Lung microvascular endothelial cell (primary cell): Measurements from ENCODE around the gene ZNF629. TPM values are rescaled to one million over a fixed set of nuclear protein-coding genes. Genes with fewer than 3 reads are reported as not detected.

Source experiments
- DNase-seq, 2 donors: peaks; one replicate each; pipeline versions ENCODE4 v3.0.0 to v3.0.0-alpha.2; 2010; ENCODE audit warnings: low read depth in 2 of 2
- total RNA-seq: library from RNA; depleted of rRNA; stranded (reverse); fragments of >200 nt; gene quantifications from 2 replicates; pipeline ENCODE4 v1.2.1, GENCODE V29; 2014

The ZNF629 gene
- total RNA-seq, 1 donor from 2014 or later = 5.2 TPM

GRCh38 chr16:30767767-30768465, 19.1 kb downstream of the ZNF629 start:
- no peak for DNase-seq

- DNase-seq = no peak
Observed at GRCh38 chr16:30766933-30767284, 20.1 kb downstream of the ZNF629 start.

- DNase-seq = no peak
Observed at GRCh38 chr16:30766206-30766932, 20.6 kb downstream of the ZNF629 start.

- no peak for DNase-seq
Observed at GRCh38 chr16:30764816-30765465, 22.1 kb downstream of the ZNF629 start.

- DNase-seq = no peak
Observed at GRCh38 chr16:30764086-30764485, 22.9 kb downstream of the ZNF629 start.

- DNase-seq = no peak
Observed at GRCh38 chr16:30762991-30763725, 23.8 kb downstream of the ZNF629 start.

- DNase-seq = peak; percentile 98
Observed at GRCh38 chr16:30761928-30762902, 24.8 kb downstream of the ZNF629 start, which contains the start of the genes CFAP119 and RNF40. TSS of gene CFAP119 (minus strand) at chr16:30762062. CDS start at chr16:30761748, 314 bp downstream. TSS of gene RNF40 (plus strand) at chr16:30762322. CDS start at chr16:30762546, 224 bp downstream.

GRCh38 chr16:30761427-30761927, 25.5 kb downstream of the ZNF629 start:
- peak; percentile 33 to 38 for DNase-seq

- DNase-seq = no peak
Observed at GRCh38 chr16:30760577-30761426, 26.2 kb downstream of the ZNF629 start.

- DNase-seq = no peak
Observed at GRCh38 chr16:30760001-30760559, 26.9 kb downstream of the ZNF629 start.

GRCh38 chr16:30758988-30759491, 28.0 kb downstream of the ZNF629 start:
- no peak for DNase-seq

- no peak for DNase-seq
Observed at GRCh38 chr16:30757316-30757715, 29.7 kb downstream of the ZNF629 start.

- no peak for DNase-seq
Observed at GRCh38 chr16:30756781-30757100, 30.3 kb downstream of the ZNF629 start.

GRCh38 chr16:30755955-30756780, 30.8 kb downstream of the ZNF629 start:
- DNase-seq = no peak

- no peak for DNase-seq
Observed at GRCh38 chr16:30753596-30753995, 33.4 kb downstream of the ZNF629 start.

GRCh38 chr16:30750876-30751465, 36.0 kb downstream of the ZNF629 start:
- no peak for DNase-seq

GRCh38 chr16:30750201-30750600, 36.8 kb downstream of the ZNF629 start:
- no peak for DNase-seq
